IPS DF 6.9 (cell line): ENCODE measurements around the gene TST.

Experiments used
- DNase-seq: peaks from one replicate; pipeline ENCODE4 v3.0.0-alpha.2; 2013; ENCODE audit warnings: low read depth, low spot score
- H3K27ac ChIP-seq: one replicate; pipeline ENCODE4 v1.5.1; 2013; ENCODE audit warnings: low read length, control low read depth
- H3K27me3 ChIP-seq: 2 replicates; pipeline ENCODE4 v1.6.1; 2013; ENCODE audit warnings: mild to moderate bottlenecking, low read length; ENCODE audit not compliant: control insufficient read depth, insufficient read depth
- H3K36me3 ChIP-seq: 2 replicates; pipeline ENCODE4 v1.6.1; 2013; ENCODE audit warnings: low read length; ENCODE audit not compliant: control insufficient read depth, insufficient read depth
- H3K4me1 ChIP-seq: 2 replicates; pipeline ENCODE4 v1.6.1; 2013; ENCODE audit warnings: low read length; ENCODE audit not compliant: control insufficient read depth, insufficient read depth
- H3K4me3 ChIP-seq: 2 replicates; pipeline ENCODE4 v1.5.1; 2013; ENCODE audit warnings: mild to moderate bottlenecking, low read length
- H3K9me3 ChIP-seq: 2 replicates; pipeline ENCODE4 v1.6.1; 2013; ENCODE audit warnings: low read length, inconsistent platforms; ENCODE audit not compliant: control insufficient read depth, insufficient read depth
- WGBS: extraction: QIAGEN DNeasy Blood & Tissue Kit; methylation state at CpG from one replicate; pipeline ENCODE4 v1.1.7; 2013; ENCODE audit warnings: mixed read lengths, missing lambda C conversion rate; ENCODE audit not compliant: insufficient read length, insufficient coverage; 5-methylcytosine and 5-hydroxymethylcytosine counted together

The TST gene

GRCh38 chr22:37032134-37032534 lies 12.9 kb upstream of the TST start:
- Histone ChIP-seq H3K9me3 (no peaks in the 10 kb centered on the region; the same call in 1 of the 2 replicates), H3K27me3 (no peaks in the 10 kb centered on the region), H3K4me3 (no peak overlapping the region), H3K4me1 (0 out of 2 replicates have a peak, but pooled peaks cover 1% of the 10 kb centered on the region), H3K36me3 (peaks cover 7% of the 10 kb centered on the region), H3K27ac (no peak overlapping the region)
- DNase-seq: no peak
- no CpG with 5 or more reads among the region's 2 CpGs for WGBS

GRCh38 chr22:37030560-37031281 lies 11.5 kb upstream of the TST start:
- Histone ChIP-seq H3K9me3 (no peaks in the 10 kb centered on the region), H3K27ac (no peak overlapping the region), H3K4me1 (0 out of 2 replicates have a peak, but pooled peaks cover 1% of the 10 kb centered on the region), H3K36me3 (peaks cover 13% of the 10 kb centered on the region), H3K4me3 (no peak overlapping the region), H3K27me3 (no peaks in the 10 kb centered on the region)
- no CpG with 5 or more reads among the region's 14 CpGs for WGBS
- no peak for DNase-seq

- no peak overlapping the region for H3K4me3 ChIP-seq
- 0 out of 2 replicates have a peak, but pooled peaks cover 1% of the 10 kb centered on the region for H3K4me1 ChIP-seq
- peaks cover 23% of the 10 kb centered on the region for H3K36me3 ChIP-seq
- no peak for DNase-seq
- no CpG with 5 or more reads among the region's 22 CpGs for WGBS
- H3K27ac ChIP-seq: no peak overlapping the region
- H3K27me3 ChIP-seq: no peaks in the 10 kb centered on the region
- H3K9me3 ChIP-seq: no peaks in the 10 kb centered on the region
Measured at GRCh38 chr22:37028692-37029674, 9.7 kb upstream of the TST start.

- Histone ChIP-seq H3K9me3 (no peaks in the 10 kb centered on the region), H3K4me1 (0 out of 2 replicates have a peak, but pooled peaks cover under 1% of the 10 kb centered on the region), H3K4me3 (no peak overlapping the region), H3K27ac (no peak overlapping the region), H3K27me3 (no peaks in the 10 kb centered on the region), H3K36me3 (peaks cover 23% of the 10 kb centered on the region)
- no CpG with 5 or more reads among the region's 7 CpGs for WGBS
- no peak for DNase-seq
Measured at GRCh38 chr22:37027556-37027955, 8.3 kb upstream of the TST start.

GRCh38 chr22:37026325-37026724 lies 7.1 kb upstream of the TST start:
- Histone ChIP-seq H3K9me3 (no peaks in the 10 kb centered on the region), H3K4me3 (no peak overlapping the region), H3K4me1 (no peaks in the 10 kb centered on the region), H3K36me3 (peaks cover 23% of the 10 kb centered on the region), H3K27me3 (no peaks in the 10 kb centered on the region), H3K27ac (no peak overlapping the region)
- no peak for DNase-seq
- no CpG with 5 or more reads among the region's 5 CpGs for WGBS

GRCh38 chr22:37025500-37026070 lies 6.3 kb upstream of the TST start:
- Histone ChIP-seq H3K4me1 (no peaks in the 10 kb centered on the region), H3K9me3 (no peaks in the 10 kb centered on the region), H3K27ac (no peak overlapping the region), H3K4me3 (no peak overlapping the region), H3K36me3 (peaks cover 23% of the 10 kb centered on the region), H3K27me3 (no peaks in the 10 kb centered on the region)
- no peak for DNase-seq
- WGBS: no CpG with 5 or more reads among the region's 10 CpGs

GRCh38 chr22:37024339-37025157 lies 5.3 kb upstream of the TST start:
- no peak for DNase-seq
- Histone ChIP-seq H3K4me1 (no peaks in the 10 kb centered on the region), H3K36me3 (peaks cover 22% of the 10 kb centered on the region), H3K27me3 (no peaks in the 10 kb centered on the region), H3K4me3 (no peak overlapping the region), H3K9me3 (no peaks in the 10 kb centered on the region), H3K27ac (no peak overlapping the region)
- WGBS: no CpG with 5 or more reads among the region's 71 CpGs

GRCh38 chr22:37023743-37024338 lies 4.6 kb upstream of the TST start:
- Histone ChIP-seq H3K27ac (no peak overlapping the region), H3K9me3 (no peaks in the 10 kb centered on the region), H3K4me1 (no peaks in the 10 kb centered on the region), H3K36me3 (peaks cover 16% of the 10 kb centered on the region), H3K27me3 (no peaks in the 10 kb centered on the region), H3K4me3 (no peak overlapping the region)
- no peak for DNase-seq
- WGBS: no CpG with 5 or more reads among the region's 34 CpGs

GRCh38 chr22:37022483-37023337 lies 3.5 kb upstream of the TST start:
- DNase-seq: no peak
- no peak overlapping the region for H3K27ac ChIP-seq
- H3K4me1 ChIP-seq: peaks cover 4% of the 10 kb centered on the region; the same call in 1 of the 2 replicates
- WGBS: no CpG with 5 or more reads among the region's 16 CpGs
- H3K36me3 ChIP-seq: peaks cover 19% of the 10 kb centered on the region
- H3K4me3 ChIP-seq: no peak overlapping the region
- no peaks in the 10 kb centered on the region for H3K27me3 ChIP-seq
- H3K9me3 ChIP-seq: no peaks in the 10 kb centered on the region
